CD14-positive monocyte (primary cell): ENCODE measurements around the gene CENPB. TPM values are rescaled to one million over a fixed set of nuclear protein-coding genes. Genes with fewer than 3 reads are reported as not detected.

Source experiments
- DNase-seq, 3 donors: peaks; one replicate each; pipeline ENCODE4 v3.0.0-alpha.2; 2011 to 2022
- H2AFZ ChIP-seq: 2 replicates; pipeline ENCODE4 v1.6.0; 2012; ENCODE audit warnings: mild to moderate bottlenecking, low read depth, low read length, inconsistent platforms; ENCODE audit not compliant: insufficient read depth, poor library complexity, severe bottlenecking
- H3K27ac ChIP-seq, 2 donors: 1 replicate in 1 of 2; 2 replicates in 1 of 2; pipeline ENCODE4 v1.5.1; 2012 to 2013; ENCODE audit warnings: low read length in 2 of 2, control low read depth in 1 of 2, inconsistent platforms in 1 of 2, low read depth in 1 of 2, mild to moderate bottlenecking in 1 of 2
- H3K27me3 ChIP-seq, 2 donors: one replicate each; pipeline versions ENCODE4 v1.6.0 to v1.6.1; 2011 to 2013; ENCODE audit warnings: low read length in 2 of 2; ENCODE audit not compliant: control insufficient read depth in 2 of 2, insufficient read depth in 2 of 2
- H3K36me3 ChIP-seq, 2 donors: replicated peaks in 1 of 2; 1 replicate in 1 of 2; 2 replicates in 1 of 2; pipeline versions ENCODE4 v1.5.1 to v1.6.1; 2012 to 2013; ENCODE audit warnings: low read length in 2 of 2, control low read depth in 1 of 2, inconsistent platforms in 1 of 2, mild to moderate bottlenecking in 1 of 2; ENCODE audit not compliant: insufficient read depth in 2 of 2, control insufficient read depth in 1 of 2
- H3K4me1 ChIP-seq, 2 donors: 1 replicate in 1 of 2; 2 replicates in 1 of 2; pipeline versions ENCODE4 v1.5.1 to v1.6.1; 2012 to 2013; ENCODE audit warnings: low read length in 2 of 2, control low read depth in 1 of 2, inconsistent platforms in 1 of 2, mild to moderate bottlenecking in 1 of 2, moderate library complexity in 1 of 2; ENCODE audit not compliant: insufficient read depth in 2 of 2, control insufficient read depth in 1 of 2
- H3K4me2 ChIP-seq: replicated peaks from 2 replicates; pipeline ENCODE3; 2012; ENCODE audit warnings: low read length, moderate library complexity, mild to moderate bottlenecking; ENCODE audit not compliant: poor library complexity, severe bottlenecking; ENCODE audit errors: extremely low read depth
- H3K4me3 ChIP-seq, 3 experiments: fragments of 200-600 bp in 1 of 3; sonication (generic) in 1 of 3; replicated peaks in 1 of 3; 1 replicate in 2 of 3; 2 replicates in 1 of 3; pipeline ENCODE4 v1.5.1; 2011 to 2013; ENCODE audit warnings: low read length in 3 of 3, mild to moderate bottlenecking in 3 of 3, control low read depth in 2 of 3, low read depth in 2 of 3, inconsistent platforms in 1 of 3, moderate library complexity in 1 of 3
- H3K79me2 ChIP-seq: 2 replicates; pipeline ENCODE4 v1.6.0; 2012; ENCODE audit warnings: mild to moderate bottlenecking, control low read depth, inconsistent platforms, low read length, moderate library complexity; ENCODE audit not compliant: insufficient read depth
- H3K9ac ChIP-seq: 2 replicates; pipeline ENCODE4 v1.6.0; 2017; ENCODE audit warnings: low read length, mild to moderate bottlenecking; ENCODE audit not compliant: insufficient read depth, poor library complexity, severe bottlenecking
- H3K9me3 ChIP-seq, 2 donors: replicated peaks in 1 of 2; 1 replicate in 1 of 2; 2 replicates in 1 of 2; pipeline versions ENCODE4 v1.5.1 to v1.6.1; 2012 to 2013; ENCODE audit warnings: low read length in 2 of 2, control low read depth in 1 of 2; ENCODE audit not compliant: control insufficient read depth in 1 of 2, insufficient read depth in 1 of 2
- H4K20me1 ChIP-seq: 2 replicates; pipeline ENCODE4 v1.6.0; 2012; ENCODE audit warnings: mild to moderate bottlenecking, low read length, control low read depth, moderate library complexity; ENCODE audit not compliant: insufficient read depth
- H3K27ac Mint-ChIP-seq, 7 donors: one replicate each; pipeline ENCODE4 v1.8.0; 2020; ENCODE audit warnings: mild to moderate bottlenecking in 7 of 7, mixed read lengths in 7 of 7, moderate library complexity in 6 of 7, inconsistent platforms in 2 of 7
- H3K27me3 Mint-ChIP-seq, 3 donors: one replicate each; pipeline ENCODE4 v1.8.0; 2021 to 2022; ENCODE audit warnings: low read depth in 3 of 3, mild to moderate bottlenecking in 3 of 3, mixed read lengths in 3 of 3, moderate library complexity in 3 of 3, inconsistent platforms in 1 of 3
- H3K36me3 Mint-ChIP-seq, 2 donors: one replicate each; pipeline ENCODE4 v1.8.0; 2020; ENCODE audit warnings: mixed read lengths in 2 of 2, inconsistent platforms in 1 of 2, mild to moderate bottlenecking in 1 of 2
- H3K4me1 Mint-ChIP-seq: one replicate; pipeline ENCODE4 v1.8.0; 2020; ENCODE audit warnings: mild to moderate bottlenecking, mixed read lengths
- H3K4me3 Mint-ChIP-seq, 2 donors: one replicate each; pipeline ENCODE4 v1.8.0; 2020; ENCODE audit warnings: mild to moderate bottlenecking in 2 of 2, mixed read lengths in 2 of 2, moderate library complexity in 1 of 2
- H3K9me3 Mint-ChIP-seq, 7 donors: one replicate each; pipeline ENCODE4 v1.8.0; 2020 to 2022; ENCODE audit warnings: mixed read lengths in 7 of 7, mild to moderate bottlenecking in 6 of 7, moderate library complexity in 6 of 7, inconsistent platforms in 2 of 7
- WGBS: methylation state at CpG from one replicate; pipeline ENCODE4 v1.1.5; 2013; ENCODE audit warnings: missing lambda C conversion rate; ENCODE audit not compliant: insufficient coverage; 5-methylcytosine and 5-hydroxymethylcytosine counted together
- intact Hi-C, 2 donors: fragments of 100-400 bp; cut with micrococcal nuclease; formaldehyde crosslinking; loops; one replicate each; pipeline versions ENCODE4 v1.15.0 to v1.15.1; 2023
- polyA plus RNA-seq, 3 donors: library from polyadenylated mRNA; depleted of rRNA in 1 of 3; unstranded in 2 of 3; stranded (reverse) in 1 of 3; fragments of 300-500 nt in 2 of 3; fragments of >200 nt in 1 of 3; fragmentation: Illumina TruSeq in 2 of 3; gene quantifications; 1 replicate in 2 of 3; 2 replicates in 1 of 3; pipeline ENCODE4 v1.2.3, GENCODE V29; 2012 to 2021
- TF ChIP-seq, protein P1 (sequence below): fragments of 200-600 bp; IDR thresholded peaks from one replicate; pipeline ENCODE4 v1.8.0; 2022; ENCODE audit warnings: antibody characterized with exemption, mild to moderate bottlenecking

The CENPB gene
- polyA plus RNA-seq, 3 donors: 1.1 to 18.9 (median 1.4) TPM

DNA sequence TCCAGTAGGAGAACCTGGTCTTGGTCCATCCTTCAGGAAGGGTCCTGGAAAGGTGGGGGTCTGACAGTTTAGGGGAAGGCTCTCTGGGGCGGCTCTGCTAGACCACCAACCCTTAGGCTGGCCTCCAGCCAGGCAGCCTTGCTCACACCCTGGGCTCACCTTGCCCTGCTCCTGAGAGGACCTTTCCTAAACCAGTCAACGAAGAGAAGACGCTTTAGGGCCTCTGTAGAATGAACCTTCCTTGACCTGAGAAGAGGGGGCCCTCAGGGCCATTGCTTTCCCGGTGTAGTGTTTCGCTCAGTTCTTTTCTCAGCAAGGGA is 10.6 kb upstream of the CENPB start:
- 100% methylated on average over 4 of the region's 5 CpGs for WGBS

DNA sequence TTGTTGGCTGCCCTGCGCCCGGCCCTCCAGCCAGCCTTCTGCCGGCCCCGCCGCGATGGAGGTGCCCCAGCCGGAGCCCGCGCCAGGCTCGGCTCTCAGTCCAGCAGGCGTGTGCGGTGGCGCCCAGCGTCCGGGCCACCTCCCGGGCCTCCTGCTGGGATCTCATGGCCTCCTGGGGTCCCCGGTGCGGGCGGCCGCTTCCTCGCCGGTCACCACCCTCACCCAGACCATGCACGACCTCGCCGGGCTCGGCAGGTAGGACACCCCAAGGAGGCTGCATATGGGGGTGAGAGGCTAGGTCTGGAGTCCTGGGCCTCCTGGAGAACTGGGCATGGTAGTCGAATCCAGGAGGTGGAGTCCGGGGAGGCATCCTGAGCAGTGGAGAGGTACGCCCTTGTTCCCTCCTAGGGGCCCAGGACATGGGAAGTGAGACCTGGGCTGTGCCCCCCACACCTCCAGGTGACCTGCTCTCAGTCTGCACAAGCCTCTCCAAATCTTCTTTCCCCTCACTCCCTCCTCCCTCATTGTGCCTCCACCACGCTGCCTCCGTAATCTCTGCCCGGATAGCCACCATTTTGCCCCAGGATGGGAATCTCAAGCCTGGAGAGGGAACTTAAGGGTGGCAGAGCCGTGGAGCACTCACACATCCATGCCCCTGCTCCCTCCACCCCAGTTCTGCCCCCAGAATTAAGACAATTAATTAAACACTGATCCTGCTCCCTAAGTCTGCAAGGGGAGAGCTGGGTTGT is 10.1 kb upstream of the CENPB start:
- Histone ChIP-seq H3K4me1 (peaks cover 24 to 42% of the 10 kb centered on the region in 2 donors), H4K20me1 (peaks cover 5% of the 10 kb centered on the region), H3K79me2 (peaks cover 41% of the 10 kb centered on the region), H3K27ac (no peak overlapping the region), H2AFZ (no peak overlapping the region), H3K9me3 (no peaks in the 10 kb centered on the region), H3K27me3 (no peaks in the 10 kb centered on the region), H3K9ac (peak overlapping the region; percentile 1), H3K36me3 (peaks cover 10 to 33% of the 10 kb centered on the region in 2 donors), H3K4me2 (peak overlapping the region; percentile 90), H3K4me3 (peak overlapping the region in 2 of 3 experiments; percentile 24 to 85)
- H3K4me1 Mint-ChIP-seq: peaks cover 36% of the 10 kb centered on the region
- H3K9me3 Mint-ChIP-seq: no peaks in the 10 kb centered on the region
- H3K27ac Mint-ChIP-seq: peak overlapping the region in 4 of 7 donors; percentile 22 to 68 (median 49)
- TF ChIP-seq, protein P1, sequence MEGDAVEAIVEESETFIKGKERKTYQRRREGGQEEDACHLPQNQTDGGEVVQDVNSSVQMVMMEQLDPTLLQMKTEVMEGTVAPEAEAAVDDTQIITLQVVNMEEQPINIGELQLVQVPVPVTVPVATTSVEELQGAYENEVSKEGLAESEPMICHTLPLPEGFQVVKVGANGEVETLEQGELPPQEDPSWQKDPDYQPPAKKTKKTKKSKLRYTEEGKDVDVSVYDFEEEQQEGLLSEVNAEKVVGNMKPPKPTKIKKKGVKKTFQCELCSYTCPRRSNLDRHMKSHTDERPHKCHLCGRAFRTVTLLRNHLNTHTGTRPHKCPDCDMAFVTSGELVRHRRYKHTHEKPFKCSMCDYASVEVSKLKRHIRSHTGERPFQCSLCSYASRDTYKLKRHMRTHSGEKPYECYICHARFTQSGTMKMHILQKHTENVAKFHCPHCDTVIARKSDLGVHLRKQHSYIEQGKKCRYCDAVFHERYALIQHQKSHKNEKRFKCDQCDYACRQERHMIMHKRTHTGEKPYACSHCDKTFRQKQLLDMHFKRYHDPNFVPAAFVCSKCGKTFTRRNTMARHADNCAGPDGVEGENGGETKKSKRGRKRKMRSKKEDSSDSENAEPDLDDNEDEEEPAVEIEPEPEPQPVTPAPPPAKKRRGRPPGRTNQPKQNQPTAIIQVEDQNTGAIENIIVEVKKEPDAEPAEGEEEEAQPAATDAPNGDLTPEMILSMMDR: no peak
- peaks cover 15 to 23% of the 10 kb centered on the region in 2 donors for H3K36me3 Mint-ChIP-seq
- no peak for DNase-seq
- WGBS: 12% methylated on average over 18 of the region's 33 CpGs
- H3K27me3 Mint-ChIP-seq: peaks cover 0 to 5% (median 0%) of the 10 kb centered on the region in 3 donors
- H3K4me3 Mint-ChIP-seq: peak overlapping the region; percentile 65 to 70
- intact Hi-C loops: no loop called here

More for the DNA sequence above, 10.6 kb upstream of the CENPB start:
- H3K9me3 ChIP-seq: no peaks in the 10 kb centered on the region
- DNase-seq: no peak
- H3K79me2 ChIP-seq: peaks cover 45% of the 10 kb centered on the region
- peak overlapping the region in 1 of 3 experiments; percentile 85 for H3K4me3 ChIP-seq
- intact Hi-C loops: no loop called here
- peaks cover 15 to 28% of the 10 kb centered on the region in 2 donors for H3K36me3 Mint-ChIP-seq
- H3K9ac ChIP-seq: peak overlapping the region; percentile 1
- peaks cover 5% of the 10 kb centered on the region for H4K20me1 ChIP-seq
- peak overlapping the region; percentile 90 for H3K4me2 ChIP-seq
- H3K27me3 ChIP-seq: no peaks in the 10 kb centered on the region
- peak overlapping the region; percentile 70 to 73 for H3K4me3 Mint-ChIP-seq
- peaks cover 28 to 48% of the 10 kb centered on the region in 2 donors for H3K4me1 ChIP-seq
- peaks cover 0 to 5% (median 0%) of the 10 kb centered on the region in 3 donors for H3K27me3 Mint-ChIP-seq
- H3K4me1 Mint-ChIP-seq: peaks cover 38% of the 10 kb centered on the region
- no peak overlapping the region for H3K27ac ChIP-seq
- TF ChIP-seq, protein P1: no peak
- peak overlapping the region in 2 of 7 donors; percentile 35 to 72 for H3K27ac Mint-ChIP-seq
- no peak overlapping the region for H2AFZ ChIP-seq
- peaks cover 10 to 37% of the 10 kb centered on the region in 2 donors for H3K36me3 ChIP-seq
- H3K9me3 Mint-ChIP-seq: no peaks in the 10 kb centered on the region
